GM19372 (cell line): ENCODE data around the gene AKAP13.
"Not testable (repeated sequence)": the region's sequence is repeated elsewhere in the genome, so short reads cannot be mapped to it uniquely, and the experiment has no call there.

Source experiments
- ATAC-seq: cut with Tn5 transposase; IDR thresholded peaks from one replicate; pipeline ENCODE4 v1.9.1; 2021; ENCODE audit warnings: mild to moderate bottlenecking, low read depth, moderate library complexity; ENCODE audit not compliant: unreplicated experiment

Gene AKAP13

GRCh38 chr15:85380217-85380811 lies at the start of gene AKAP13:
TSS of gene AKAP13 (plus strand) at chr15:85380603. CDS start at chr15:85485721, 105,118 bp downstream.
- peak; percentile 81 for ATAC-seq

- ATAC-seq, result peak; percentile 55
Observed at GRCh38 chr15:85330901-85331588, 49.4 kb upstream of the AKAP13 start.

GRCh38 chr15:85331655-85332285 lies 48.6 kb upstream of the AKAP13 start:
- ATAC-seq, result peak; percentile 6

GRCh38 chr15:85333132-85333831 lies 47.1 kb upstream of the AKAP13 start:
- no peak for ATAC-seq

DNA sequence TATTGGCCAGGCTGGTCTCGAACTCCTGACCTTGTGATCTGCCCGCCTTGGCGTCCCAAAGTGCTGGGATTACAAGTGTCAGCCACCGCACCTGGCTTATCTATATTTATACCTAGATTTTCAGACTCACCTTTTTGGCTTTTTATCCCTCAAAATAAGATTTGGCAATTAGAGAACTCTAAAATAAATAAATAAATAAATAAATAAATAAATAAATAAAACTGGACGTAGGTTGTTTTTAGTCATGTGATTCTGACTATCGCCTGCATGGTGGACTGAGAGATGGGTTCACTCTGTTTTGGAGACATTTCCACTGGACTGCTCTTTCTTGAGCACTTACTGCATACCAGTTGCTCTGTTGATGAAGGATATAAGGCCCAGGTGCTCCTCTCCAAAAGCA lies 46.2 kb upstream of the AKAP13 start:
- no peak for ATAC-seq

DNA sequence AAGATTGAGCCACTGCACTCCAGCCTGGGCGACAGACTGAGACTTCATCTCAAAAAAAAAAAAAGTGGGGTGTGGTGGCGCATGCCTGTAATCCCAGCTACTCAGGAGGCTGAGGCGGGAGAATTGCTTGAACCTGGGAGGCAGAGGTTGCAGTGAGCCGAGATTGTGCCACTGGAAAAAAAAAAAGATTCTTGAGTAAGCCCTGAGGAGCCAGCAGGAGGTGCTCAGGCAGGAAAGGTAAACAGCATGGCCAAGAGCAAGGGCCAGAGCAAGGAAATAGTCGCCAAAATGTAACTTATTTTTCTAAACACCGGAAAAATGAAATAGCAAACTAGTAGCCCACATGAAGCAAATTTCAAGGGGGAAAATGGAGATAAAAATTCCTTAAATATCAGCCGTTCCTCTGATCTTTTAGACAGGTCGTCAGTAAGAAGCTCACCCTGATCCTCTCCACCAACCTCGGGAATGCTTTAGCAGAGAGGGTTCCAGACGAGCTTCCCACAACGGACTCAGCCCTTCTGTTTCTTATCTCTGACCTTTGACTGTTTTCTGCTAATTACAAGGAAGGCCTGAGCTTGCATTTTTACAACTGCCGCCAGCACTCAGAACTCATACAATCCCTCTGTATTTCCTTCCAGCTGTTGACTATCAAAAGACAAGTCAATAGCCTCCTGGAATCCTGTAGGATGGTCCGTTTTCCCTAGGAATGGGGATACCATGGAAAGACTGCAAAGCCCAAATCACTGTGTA lies 45.0 kb upstream of the AKAP13 start:
- no peak for ATAC-seq

- no peak for ATAC-seq
Observed at GRCh38 chr15:85336880-85337279, 43.5 kb upstream of the AKAP13 start.

DNA sequence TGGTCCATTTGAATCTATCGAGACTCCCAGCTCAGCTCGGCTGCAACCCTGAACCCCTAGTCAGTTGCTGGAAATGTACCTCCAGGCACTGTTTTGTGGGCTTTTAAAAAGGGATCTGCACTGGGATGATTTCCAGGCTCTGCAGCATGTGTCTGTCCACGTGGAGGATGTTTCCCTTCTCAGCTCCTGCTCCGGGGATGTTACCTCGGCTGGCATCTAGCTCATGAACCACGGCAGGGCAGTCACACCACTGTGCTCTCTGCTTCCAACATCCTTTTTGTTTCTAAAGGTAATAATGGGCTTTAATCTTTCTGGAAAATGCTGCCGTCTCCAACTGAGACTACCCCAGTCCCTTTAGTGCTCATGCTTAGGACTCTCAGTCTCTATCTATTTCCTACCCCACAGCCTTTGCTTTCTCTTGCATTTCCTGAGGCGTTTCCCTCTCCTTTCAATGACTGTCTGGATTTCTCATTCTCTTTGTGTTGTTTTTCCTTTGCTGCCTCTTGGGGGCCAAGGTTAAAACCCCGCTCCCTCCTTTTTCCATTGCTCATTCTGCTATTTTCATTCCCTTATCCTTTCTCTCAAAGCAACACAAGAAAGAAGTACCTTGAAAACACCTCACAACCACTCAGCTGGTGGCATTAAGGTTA lies 42.9 kb upstream of the AKAP13 start:
- no peak for ATAC-seq

DNA sequence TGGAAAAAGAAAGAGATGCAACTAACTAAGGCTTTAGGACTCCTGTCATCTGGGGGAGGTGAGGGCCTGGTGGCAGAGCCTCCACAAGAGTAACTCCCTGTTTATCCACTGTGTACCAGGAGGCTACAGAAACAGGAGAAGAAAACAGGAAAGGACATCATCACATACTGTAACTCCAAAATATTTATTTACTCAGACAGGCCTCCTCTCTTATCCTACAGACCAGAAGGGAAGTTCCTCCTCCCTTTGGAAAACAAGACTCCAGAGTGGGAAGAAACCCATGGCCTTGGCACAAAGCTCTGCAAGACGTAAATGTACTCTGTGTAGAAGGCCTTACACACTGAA lies 40.1 kb upstream of the AKAP13 start:
- ATAC-seq, result no peak

- no peak for ATAC-seq
Observed at GRCh38 chr15:85340852-85341251, 39.6 kb upstream of the AKAP13 start.

DNA sequence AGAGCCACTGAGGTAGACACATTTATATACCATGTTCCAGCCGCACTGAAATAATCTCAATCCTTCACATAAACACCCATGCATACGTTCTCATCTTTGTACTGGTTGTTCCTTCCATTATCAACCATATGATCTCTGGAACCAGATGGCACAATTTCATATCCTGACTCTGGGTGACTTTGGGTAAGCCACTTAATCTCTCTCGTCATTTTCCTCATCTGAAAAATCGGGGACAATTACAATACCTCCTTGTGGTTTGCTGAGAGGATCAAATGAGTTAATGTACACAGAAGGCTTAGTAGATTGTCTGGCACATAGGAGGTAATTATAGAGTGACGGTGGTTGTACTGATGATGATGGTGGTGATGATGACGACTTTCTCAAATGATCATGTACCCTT lies 38.2 kb upstream of the AKAP13 start:
- not testable (repeated sequence) for ATAC-seq

GRCh38 chr15:85343443-85343842 lies 37.0 kb upstream of the AKAP13 start:
- ATAC-seq, result not testable (repeated sequence)

GRCh38 chr15:85344241-85344640 lies 36.2 kb upstream of the AKAP13 start:
- not testable (repeated sequence) for ATAC-seq

DNA sequence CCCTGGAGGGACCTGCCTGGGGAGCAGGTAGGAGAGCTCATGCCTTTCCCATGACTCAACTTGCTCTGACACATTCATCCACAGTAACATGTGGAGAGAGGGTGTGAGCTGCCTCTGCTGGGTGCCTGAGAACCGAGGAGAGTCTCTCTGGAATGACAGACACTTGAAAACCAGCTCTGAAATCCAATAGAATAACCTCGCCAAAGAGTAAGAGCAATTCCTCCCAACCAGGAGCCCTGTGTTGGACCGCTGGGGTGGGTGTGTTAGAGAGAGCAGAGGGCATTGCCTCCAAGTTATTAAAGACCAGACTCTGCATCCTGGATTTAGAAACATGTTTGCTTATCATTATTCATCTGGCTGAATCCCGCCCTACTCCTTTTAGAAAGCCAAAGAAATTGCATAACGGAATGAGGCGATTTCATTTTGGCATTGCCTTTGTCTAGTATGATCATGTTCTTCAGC lies 35.7 kb upstream of the AKAP13 start:
- not testable (repeated sequence) for ATAC-seq

DNA sequence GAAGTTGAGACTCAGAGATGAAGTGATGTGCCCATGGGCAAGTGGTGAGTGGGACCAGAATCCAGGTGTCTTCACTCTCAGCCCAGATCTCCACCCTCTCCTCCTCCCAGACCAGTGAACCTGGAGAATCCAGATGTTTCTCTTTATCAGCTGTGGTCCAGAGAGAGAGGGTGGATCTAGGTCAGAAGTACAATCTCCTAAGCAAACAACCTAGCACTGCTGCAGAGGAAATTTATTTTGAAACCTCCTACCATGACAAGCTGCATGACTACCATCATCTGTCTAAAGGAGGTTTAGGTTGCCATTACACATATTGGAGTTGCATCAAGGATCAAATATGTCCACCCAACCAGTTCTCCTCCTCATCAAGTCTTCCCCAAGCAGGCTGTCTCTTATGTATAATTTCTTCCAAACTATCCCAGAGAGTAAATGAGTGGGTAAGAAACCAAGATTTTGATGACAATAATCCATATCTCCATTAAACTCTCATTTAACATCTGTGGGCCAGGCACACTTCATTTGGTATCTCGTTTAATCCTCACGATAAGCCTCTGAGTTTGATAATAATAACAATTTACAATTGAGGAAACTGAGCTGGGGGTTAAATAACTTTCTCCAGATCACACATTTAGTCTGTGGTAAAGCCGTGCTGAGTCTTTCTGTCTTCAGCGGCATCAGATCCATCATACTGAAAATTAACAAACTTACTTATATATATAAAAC lies 35.0 kb upstream of the AKAP13 start:
- not testable (repeated sequence) for ATAC-seq

GRCh38 chr15:85346462-85347084 lies 33.8 kb upstream of the AKAP13 start:
- not testable (repeated sequence) for ATAC-seq

DNA sequence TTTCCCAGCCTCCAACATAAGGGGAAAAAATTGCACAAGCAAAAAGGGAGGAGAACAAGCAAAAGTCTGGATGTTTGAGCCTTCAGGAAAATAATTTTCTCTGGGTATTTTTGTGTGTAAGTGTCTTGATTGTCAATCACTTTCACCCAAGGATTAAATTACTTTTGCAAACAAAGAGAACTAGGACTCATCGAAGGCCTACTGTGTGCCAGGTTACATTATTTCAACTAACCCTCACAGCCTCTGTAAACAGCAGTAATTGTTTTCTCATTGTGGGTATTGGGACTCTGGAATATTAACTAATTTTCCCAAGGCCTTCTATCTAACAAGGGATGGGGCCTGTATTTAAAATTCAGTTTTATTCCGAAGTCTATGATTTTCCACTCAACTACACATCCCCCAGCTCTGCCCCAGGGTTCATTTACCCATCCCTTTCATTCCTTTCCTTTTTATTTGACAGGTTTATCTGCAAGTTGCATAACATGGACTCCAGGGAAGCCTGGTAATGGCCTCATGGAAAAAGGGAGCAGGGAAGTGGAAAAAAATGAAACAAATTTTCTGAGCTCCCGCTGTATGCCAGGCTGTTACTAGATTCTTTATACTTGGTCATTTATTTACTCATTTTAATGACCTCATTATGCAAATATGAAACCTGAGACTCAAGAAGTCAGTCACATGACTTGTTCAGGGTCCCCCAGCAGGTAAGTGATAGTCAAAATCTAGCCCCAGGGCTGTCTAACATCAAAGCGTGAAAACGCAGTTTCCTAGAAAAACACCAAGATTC lies 32.9 kb upstream of the AKAP13 start:
- ATAC-seq, result not testable (repeated sequence)
